Measurements from ENCODE around the gene ABCA1. TPM values are rescaled to one million over a fixed set of nuclear protein-coding genes. Genes with fewer than 3 reads are reported as not detected.

The ABCA1 gene
- total RNA-seq, 2 experiments from 2014 or later, result 14.1 to 16.9 TPM

DNA sequence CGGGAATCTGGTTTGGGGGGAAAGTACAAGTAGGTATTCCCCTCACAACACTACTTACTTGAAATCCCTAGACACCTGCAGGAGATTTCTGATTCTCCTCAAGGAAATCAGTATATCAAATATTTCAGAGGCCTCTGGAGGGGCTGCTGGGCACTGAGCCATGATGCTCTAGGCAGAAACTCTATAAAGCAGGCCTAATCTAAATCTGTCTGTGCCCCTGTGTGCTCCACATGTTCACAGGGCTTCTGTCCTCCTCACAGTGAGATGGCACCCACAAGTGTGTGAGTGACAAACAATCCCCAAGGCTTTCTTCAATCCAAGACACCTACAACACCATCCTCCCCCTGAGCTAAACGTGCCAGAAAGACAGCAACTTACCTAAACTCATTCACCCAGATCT is 125.0 kb downstream of the ABCA1 start:
- H3K4me3 Mint-ChIP-seq, result no peak overlapping the region
- Histone ChIP-seq H3K36me3 (ENCODE audit: insufficient read depth, low read length) (peaks cover 16% of the 10 kb centered on the region), H3K9me3 (ENCODE audit: control insufficient read depth in 1 of 2, insufficient read depth in 1 of 2, low read length in 2 of 2) (no peaks in the 10 kb centered on the region), H3K4me1 (ENCODE audit: insufficient read depth, low read length) (no peaks in the 10 kb centered on the region), H3K4me3 (ENCODE audit: low read length) (no peak overlapping the region), H3K27me3 (ENCODE audit: control insufficient read depth in 1 of 2, insufficient read depth in 2 of 2, low read length in 2 of 2) (no peaks in the 10 kb centered on the region), H3K27ac (ENCODE audit: low read depth in 1 of 2, low read length in 2 of 2) (no peak overlapping the region)
- TF ChIP-seq, protein P1, sequence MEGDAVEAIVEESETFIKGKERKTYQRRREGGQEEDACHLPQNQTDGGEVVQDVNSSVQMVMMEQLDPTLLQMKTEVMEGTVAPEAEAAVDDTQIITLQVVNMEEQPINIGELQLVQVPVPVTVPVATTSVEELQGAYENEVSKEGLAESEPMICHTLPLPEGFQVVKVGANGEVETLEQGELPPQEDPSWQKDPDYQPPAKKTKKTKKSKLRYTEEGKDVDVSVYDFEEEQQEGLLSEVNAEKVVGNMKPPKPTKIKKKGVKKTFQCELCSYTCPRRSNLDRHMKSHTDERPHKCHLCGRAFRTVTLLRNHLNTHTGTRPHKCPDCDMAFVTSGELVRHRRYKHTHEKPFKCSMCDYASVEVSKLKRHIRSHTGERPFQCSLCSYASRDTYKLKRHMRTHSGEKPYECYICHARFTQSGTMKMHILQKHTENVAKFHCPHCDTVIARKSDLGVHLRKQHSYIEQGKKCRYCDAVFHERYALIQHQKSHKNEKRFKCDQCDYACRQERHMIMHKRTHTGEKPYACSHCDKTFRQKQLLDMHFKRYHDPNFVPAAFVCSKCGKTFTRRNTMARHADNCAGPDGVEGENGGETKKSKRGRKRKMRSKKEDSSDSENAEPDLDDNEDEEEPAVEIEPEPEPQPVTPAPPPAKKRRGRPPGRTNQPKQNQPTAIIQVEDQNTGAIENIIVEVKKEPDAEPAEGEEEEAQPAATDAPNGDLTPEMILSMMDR (IDR thresholded peaks at IDR 0.05), result no peak
- H3K27me3 Mint-ChIP-seq, result no peaks in the 10 kb centered on the region
- CTCF ChIA-PET, result no interaction called here
- POLR2A ChIA-PET, result no interaction called here
- peaks cover 78% of the 10 kb centered on the region for H3K36me3 Mint-ChIP-seq (ENCODE audit: low read depth)
- ATAC-seq (ENCODE audit: poor library complexity) (no peak), DNase-seq (no peak)
- no peaks in the 10 kb centered on the region for H3K9me3 Mint-ChIP-seq
- H3K4me1 Mint-ChIP-seq (ENCODE audit: low read depth), result no peaks in the 10 kb centered on the region
- intact Hi-C loops (cut with DNase I, micrococcal nuclease), result loop anchor here in 1 of 2 experiments (10.0 kb wide), 1 partner anchor 612 kb away; no protein-coding TSS in a partner anchor
- H3K27ac Mint-ChIP-seq, result no peak overlapping the region

DNA sequence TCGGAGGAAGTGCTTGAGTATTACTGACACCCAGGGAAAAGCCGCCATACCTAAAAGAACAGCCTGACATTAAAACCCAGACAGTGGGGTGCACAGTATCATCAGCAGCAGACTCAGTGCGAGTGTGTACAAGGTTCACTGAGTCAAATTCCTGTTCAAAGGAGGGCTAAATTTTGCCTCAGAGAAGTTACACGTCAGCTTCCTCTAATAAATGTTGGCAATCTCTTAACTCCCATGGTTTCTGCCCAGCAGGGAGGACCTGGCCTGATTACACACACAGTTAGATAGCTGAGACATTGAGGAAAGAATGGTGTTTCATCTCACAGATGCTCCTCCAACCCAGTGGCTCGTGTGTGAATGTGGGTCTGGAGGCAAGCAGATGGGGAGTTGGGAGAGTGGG is 125.8 kb downstream of the ABCA1 start:
- H3K4me3 ChIP-seq (ENCODE audit: low read length), result no peak overlapping the region
- Mint-ChIP-seq H3K4me3 (no peak overlapping the region), H3K4me1 (ENCODE audit: low read depth) (no peaks in the 10 kb centered on the region), H3K36me3 (ENCODE audit: low read depth) (peaks cover 84% of the 10 kb centered on the region), H3K27ac (no peak overlapping the region), H3K27me3 (no peaks in the 10 kb centered on the region), H3K9me3 (no peaks in the 10 kb centered on the region)
- POLR2A ChIA-PET, result no interaction called here
- H3K4me1 ChIP-seq (ENCODE audit: insufficient read depth, low read length), result no peaks in the 10 kb centered on the region
- no peak for DNase-seq
- peaks cover 16% of the 10 kb centered on the region for H3K36me3 ChIP-seq (ENCODE audit: insufficient read depth, low read length)
- no peak overlapping the region for H3K27ac ChIP-seq (ENCODE audit: low read depth in 1 of 2, low read length in 2 of 2)
- CTCF ChIA-PET, result interaction anchor here (0.6 kb wide), 1 partner anchor 374 kb away, joined by 4 read pairs; no protein-coding TSS in a partner anchor
- H3K27me3 ChIP-seq (ENCODE audit: control insufficient read depth in 1 of 2, insufficient read depth in 2 of 2, low read length in 2 of 2), result no peaks in the 10 kb centered on the region
- intact Hi-C loops (cut with DNase I, micrococcal nuclease), result loop anchor here in 1 of 2 experiments (10.0 kb wide), 1 partner anchor 613 kb away; no protein-coding TSS in a partner anchor
- no peaks in the 10 kb centered on the region for H3K9me3 ChIP-seq (ENCODE audit: control insufficient read depth in 1 of 2, insufficient read depth in 1 of 2, low read length in 2 of 2)
- TF ChIP-seq, protein P1 (IDR thresholded peaks at IDR 0.05), result no peak
- ATAC-seq (ENCODE audit: poor library complexity), result no peak

DNA sequence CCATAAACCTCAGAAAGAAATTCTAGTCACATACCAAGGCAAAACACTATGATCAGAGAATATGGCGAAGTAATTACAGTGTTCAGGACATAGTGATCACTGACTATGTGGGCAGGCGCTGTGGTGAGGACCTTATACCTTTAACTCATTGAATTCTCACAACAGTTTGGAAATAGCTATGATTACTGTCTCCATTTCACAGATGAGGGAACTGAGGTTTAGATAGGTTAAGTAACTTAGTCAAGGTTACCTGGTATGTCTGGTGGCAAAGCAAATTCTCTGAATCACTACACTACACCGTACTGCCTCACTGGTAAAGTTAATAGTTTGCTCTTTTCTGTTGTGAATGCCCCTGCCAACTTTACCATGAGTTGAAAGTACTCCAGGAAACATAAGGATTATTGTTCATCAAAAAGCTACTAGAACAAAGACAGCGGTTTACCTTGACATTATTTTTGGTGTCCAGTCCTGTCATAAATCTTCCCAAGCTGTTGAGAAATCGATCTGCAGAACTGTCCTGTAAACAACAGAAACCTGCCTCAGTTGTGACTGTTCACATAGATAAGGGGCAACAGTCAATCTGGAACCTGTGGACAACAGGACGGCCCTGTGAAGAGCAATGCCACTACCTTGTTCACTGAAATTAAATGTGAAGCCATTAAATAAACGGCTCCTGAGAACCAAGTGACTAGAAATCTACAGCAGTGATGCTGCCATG is 127.7 kb downstream of the ABCA1 start:
- no peak for ATAC-seq (ENCODE audit: poor library complexity)
- no peak overlapping the region for H3K27ac ChIP-seq (ENCODE audit: low read depth in 1 of 2, low read length in 2 of 2)
- CTCF ChIA-PET, result no interaction called here
- no peaks in the 10 kb centered on the region for H3K4me1 Mint-ChIP-seq (ENCODE audit: low read depth)
- H3K27me3 Mint-ChIP-seq, result no peaks in the 10 kb centered on the region
- no peak overlapping the region for H3K4me3 ChIP-seq (ENCODE audit: low read length)
- H3K27me3 ChIP-seq (ENCODE audit: control insufficient read depth in 1 of 2, insufficient read depth in 2 of 2, low read length in 2 of 2), result no peaks in the 10 kb centered on the region
- H3K4me1 ChIP-seq (ENCODE audit: insufficient read depth, low read length), result no peaks in the 10 kb centered on the region
- no peaks in the 10 kb centered on the region for H3K9me3 ChIP-seq (ENCODE audit: control insufficient read depth in 1 of 2, insufficient read depth in 1 of 2, low read length in 2 of 2)
- intact Hi-C loops (cut with DNase I, micrococcal nuclease), result loop anchor here in 1 of 2 experiments (10.0 kb wide), 1 partner anchor 615 kb away; no protein-coding TSS in a partner anchor
- no peak overlapping the region for H3K4me3 Mint-ChIP-seq
- DNase-seq, result no peak
- TF ChIP-seq, protein P1 (IDR thresholded peaks at IDR 0.05), result no peak
- H3K36me3 Mint-ChIP-seq (ENCODE audit: low read depth), result peaks cover 91% of the 10 kb centered on the region
- peaks cover 11% of the 10 kb centered on the region for H3K36me3 ChIP-seq (ENCODE audit: insufficient read depth, low read length)
- no peak overlapping the region for H3K27ac Mint-ChIP-seq
- POLR2A ChIA-PET, result no interaction called here
- no peaks in the 10 kb centered on the region for H3K9me3 Mint-ChIP-seq
